Transverse colon (tissue), 4 donors: ENCODE results near the gene CITED1.

Experiments used
- CTCF ChIP-seq, 5 experiments: fragments of 200-600 bp in 3 of 5; fragments of 450-650 bp in 2 of 5; sonication (generic) in 3 of 5; IDR thresholded peaks; 1 replicate in 2 of 5; 2 replicates in 3 of 5; pipeline ENCODE4 v1.5.1; 2016 to 2017; ENCODE audit warnings: antibody characterized with exemption in 5 of 5, inconsistent platforms in 3 of 5, mild to moderate bottlenecking in 2 of 5, moderate library complexity in 1 of 5
- POLR2A ChIP-seq: fragments of 450-650 bp; IDR thresholded peaks from one replicate; pipeline ENCODE4 v1.6.1; 2016; ENCODE audit warnings: antibody characterized with exemption, mild to moderate bottlenecking, moderate library complexity
- POLR2AphosphoS5 ChIP-seq, 3 donors: sonication (generic); formaldehyde crosslinking; IDR thresholded peaks; one replicate each; pipeline ENCODE4 v1.6.1; 2016; ENCODE audit warnings: antibody characterized with exemption in 3 of 3

- TF ChIP-seq CTCF (IDR thresholded peaks at IDR 0.05) (no peak), POLR2AphosphoS5 (IDR thresholded peaks at IDR 0.05) (no peak), POLR2A (no peak)
Measured at GRCh38 chrX:72313707-72314641, 8.3 kb upstream of the CITED1 start.
